HCT116 (cell line): ENCODE data around the gene ARSG. TPM values are rescaled to one million over a fixed set of nuclear protein-coding genes. Genes with fewer than 3 reads are reported as not detected.

Experiments
- ATAC-seq: fragments of 200-7000 bp; cut with Tn5 transposase; 2 replicates; pipeline ENCODE4 v1.9.1; 2020; ENCODE audit warnings: mild to moderate bottlenecking, moderate library complexity
- BruUV-seq: library from RNA; stranded (reverse); fragments of 400-500 nt; replicated peaks from 2 replicates; lab custom pipeline; 2021; lab: Mats Ljungman, UMichigan
- CTCF ChIA-PET: fragments of 300-600 bp; sonication (Branson Sonifier 250); formaldehyde crosslinking; loops from one replicate; lab custom pipeline; 2021; ENCODE audit warnings: antibody characterized with exemption; lab: Charles Lee
- POLR2A ChIA-PET: fragments of 300-600, 350-600 bp; sonication (Branson Sonifier 250); formaldehyde crosslinking; loops from one replicate; lab custom pipeline; 2021; ENCODE audit warnings: antibody characterized with exemption; lab: Charles Lee
- RAD21 ChIA-PET, 2 experiments: fragments of 300-600 bp; sonication (Branson Sonifier 250); formaldehyde crosslinking; loops; one replicate each; lab custom pipeline; 2023; ENCODE audit warnings: low total read pairs in 2 of 2; ENCODE audit not compliant: uncharacterized antibody in 2 of 2, unreplicated experiment in 2 of 2, low non-redundant PET in 1 of 2; lab: Charles Lee
- DNase-seq: peaks from one replicate; pipeline ENCODE4 v3.0.0-alpha.2; 2010; ENCODE audit warnings: low read depth, low spot score
- H2AFZ ChIP-seq: fragments of 200-600 bp; shearing (Covaris generic), sonication (generic); 2 replicates; pipeline ENCODE4 v1.6.1; 2017; ENCODE audit warnings: low read depth, mixed run types, mixed read lengths, antibody characterized with exemption, low read length; ENCODE audit not compliant: poor library complexity, severe bottlenecking
- H3K27ac ChIP-seq: 2 replicates; pipeline ENCODE4 v1.5.1; 2012; ENCODE audit warnings: low read depth, low read length
- H3K27me3 ChIP-seq: fragments of 200-600 bp; sonication (generic); 2 replicates; pipeline ENCODE4 v1.6.1; 2016; ENCODE audit warnings: mixed run types, low read length, mixed read lengths; ENCODE audit not compliant: insufficient read depth
- H3K36me3 ChIP-seq, 2 experiments: fragments of 200-500 bp in 1 of 2; fragments of 200-600 bp in 1 of 2; sonication (Bioruptor generic) in 1 of 2; sonication (generic) in 1 of 2; 2 replicates each; pipeline versions ENCODE4 v1.5.1 to v1.6.1; 2014 to 2016; ENCODE audit warnings: low read length in 2 of 2, inconsistent platforms in 1 of 2, mixed read lengths in 1 of 2, mixed run types in 1 of 2; ENCODE audit not compliant: insufficient read depth in 2 of 2, control insufficient read depth in 1 of 2
- H3K4me1 ChIP-seq, 2 experiments: fragments of 200-600 bp in 1 of 2; sonication (generic) in 1 of 2; 2 replicates each; pipeline versions ENCODE4 v1.5.1 to v1.6.1; 2012 to 2017; ENCODE audit warnings: low read length in 2 of 2, inconsistent platforms in 1 of 2, mild to moderate bottlenecking in 1 of 2, mixed read lengths in 1 of 2, mixed run types in 1 of 2, moderate library complexity in 1 of 2; ENCODE audit not compliant: insufficient read depth in 2 of 2, control insufficient read depth in 1 of 2
- H3K4me2 ChIP-seq: fragments of 200-600 bp; sonication (generic); 2 replicates; pipeline ENCODE4 v1.6.1; 2017; ENCODE audit warnings: mixed run types, low read length, mixed read lengths
- H3K4me3 ChIP-seq, 2 experiments: fragments of 200-600 bp in 1 of 2; sonication (generic) in 1 of 2; replicated peaks in 1 of 2; 2 replicates each; pipeline ENCODE4 v1.5.1; 2011 to 2016; ENCODE audit warnings: low read length in 2 of 2, control low read depth in 1 of 2, low read depth in 1 of 2, mild to moderate bottlenecking in 1 of 2, mixed read lengths in 1 of 2, mixed run types in 1 of 2
- H3K79me2 ChIP-seq: fragments of 200-600 bp; sonication (generic); 2 replicates; pipeline ENCODE4 v1.6.1; 2017; ENCODE audit warnings: mild to moderate bottlenecking, mixed run types, low read length, moderate library complexity, mixed read lengths; ENCODE audit not compliant: insufficient read depth
- H3K9ac ChIP-seq: fragments of 200-600 bp; sonication (generic); 2 replicates; pipeline ENCODE4 v1.6.1; 2016; ENCODE audit warnings: low read length, mixed read lengths
- H3K9me2 ChIP-seq: fragments of 200-600 bp; sonication (generic), shearing (Covaris generic); 2 replicates; pipeline ENCODE4 v1.6.1; 2017; ENCODE audit warnings: mixed run types, mild to moderate bottlenecking, moderate library complexity; ENCODE audit not compliant: insufficient read depth
- H3K9me3 ChIP-seq, 2 experiments: fragments of 200-500 bp in 1 of 2; fragments of 200-600 bp in 1 of 2; sonication (Bioruptor generic) in 1 of 2; sonication (generic) in 1 of 2; 2 replicates each; pipeline ENCODE4 v1.6.1; 2014 to 2017; ENCODE audit warnings: low read length in 2 of 2, mixed read lengths in 2 of 2, inconsistent platforms in 1 of 2, low read depth in 1 of 2, mild to moderate bottlenecking in 1 of 2, mixed run types in 1 of 2, moderate library complexity in 1 of 2; ENCODE audit not compliant: control insufficient read depth in 1 of 2, insufficient read depth in 1 of 2
- H4K20me1 ChIP-seq: fragments of 200-600 bp; sonication (generic), shearing (Covaris generic); 2 replicates; pipeline ENCODE4 v1.6.1; 2017; ENCODE audit warnings: mixed run types, mild to moderate bottlenecking, moderate library complexity; ENCODE audit not compliant: insufficient read depth
- ATF3 ChIP-seq: IDR thresholded peaks from 2 replicates; pipeline ENCODE4 v1.6.1; 2012
- CBX3 ChIP-seq: IDR thresholded peaks from 2 replicates; pipeline ENCODE4 v1.6.1; 2012; ENCODE audit warnings: low read depth
- CEBPB ChIP-seq: IDR thresholded peaks from 2 replicates; pipeline ENCODE4 v1.6.1; 2012; ENCODE audit warnings: low read depth
- CTCF ChIP-seq, 3 experiments: fragments of 200-600 bp in 1 of 3; sonication (generic) in 1 of 3; IDR thresholded peaks in 2 of 3; conservative IDR thresholded peaks in 1 of 3; 2 replicates each; pipeline ENCODE4 v1.5.1; 2012 to 2017; ENCODE audit warnings: low read depth in 2 of 3, low read length in 2 of 3, antibody characterized with exemption in 1 of 3, borderline replicate concordance in 1 of 3, control low read depth in 1 of 3, mild to moderate bottlenecking in 1 of 3, mixed read lengths in 1 of 3, mixed run types in 1 of 3, moderate library complexity in 1 of 3; ENCODE audit not compliant: insufficient read depth in 1 of 3
- EGR1 ChIP-seq: IDR thresholded peaks from 2 replicates; pipeline ENCODE4 v1.6.1; 2012; ENCODE audit warnings: low read depth
- ELF1 ChIP-seq: IDR thresholded peaks from 2 replicates; pipeline ENCODE4 v1.6.1; 2012; ENCODE audit warnings: low read depth, borderline replicate concordance
- EZH2phosphoT487 ChIP-seq: fragments of 200-600 bp; IDR thresholded peaks from 2 replicates; pipeline ENCODE4 v1.6.1; 2018; ENCODE audit warnings: antibody characterized with exemption, borderline replicate concordance
- FOSL1 ChIP-seq: IDR thresholded peaks from 2 replicates; pipeline ENCODE4 v1.6.1; 2012; ENCODE audit warnings: low read depth
- JUND ChIP-seq: IDR thresholded peaks from 2 replicates; pipeline ENCODE4 v1.6.1; 2012
- MAX ChIP-seq: IDR thresholded peaks from 2 replicates; pipeline ENCODE4 v1.6.1; 2012
- POLR2A ChIP-seq: IDR thresholded peaks from 2 replicates; pipeline ENCODE4 v1.7.0; 2011; ENCODE audit warnings: borderline replicate concordance; ENCODE audit not compliant: insufficient read depth, insufficient read length; ENCODE audit errors: extremely low read depth
- POLR2AphosphoS5 ChIP-seq: IDR thresholded peaks from 2 replicates; pipeline ENCODE4 v1.6.1; 2011; ENCODE audit warnings: mild to moderate bottlenecking, low read depth, low read length, moderate library complexity
- SIN3A ChIP-seq: IDR thresholded peaks from 2 replicates; pipeline ENCODE4 v1.6.1; 2012; ENCODE audit warnings: low read depth
- SP1 ChIP-seq: IDR thresholded peaks from 2 replicates; pipeline ENCODE4 v1.6.1; 2012; ENCODE audit warnings: low read depth
- TCF7L2 ChIP-seq: IDR thresholded peaks from 2 replicates; pipeline ENCODE4 v1.7.0; 2011; ENCODE audit warnings: borderline replicate concordance, inconsistent platforms; ENCODE audit not compliant: insufficient read depth, insufficient read length; ENCODE audit errors: extremely low read depth
- YY1 ChIP-seq: IDR thresholded peaks from 2 replicates; pipeline ENCODE4 v1.6.1; 2011; ENCODE audit warnings: low read length, low read depth, moderate library complexity, mild to moderate bottlenecking; ENCODE audit not compliant: insufficient replicate concordance; ENCODE audit errors: extremely low read depth
- ZBTB33 ChIP-seq: IDR thresholded peaks from 2 replicates; pipeline ENCODE4 v1.6.1; 2011; ENCODE audit warnings: mild to moderate bottlenecking, low read length, moderate library complexity; ENCODE audit not compliant: insufficient replicate concordance; ENCODE audit errors: extremely low read depth
- ZFX ChIP-seq: fragments of 450-650 bp; IDR thresholded peaks from 2 replicates; pipeline ENCODE4 v1.6.1; 2017
- ZNF274 ChIP-seq: fragments of 200-500 bp; sonication (Bioruptor generic); IDR thresholded peaks from 2 replicates; pipeline ENCODE4 v1.6.1; 2014; ENCODE audit warnings: mild to moderate bottlenecking, low read depth, low read length, inconsistent platforms
- intact Hi-C: fragments of 100-400 bp; cut with micrococcal nuclease; formaldehyde crosslinking; loops from 2 replicates; pipeline ENCODE4 v1.10.0; 2022
- total RNA-seq: library from RNA; stranded (reverse); gene quantifications from one replicate; pipeline ENCODE4 v1.2.1, GENCODE V29; 2021; ENCODE audit not compliant: unreplicated experiment

The ARSG gene
- total RNA-seq, 1 experiment from 2014 or later: 17.1 TPM

- no peaks in the 10 kb centered on the region for H3K9me3 ChIP-seq
- no peaks in the 10 kb centered on the region for H3K27me3 ChIP-seq
- H3K9ac ChIP-seq: peak overlapping the region; percentile 10
- TSS peak; percentile 42 for BruUV-seq
- H4K20me1 ChIP-seq: no peaks in the 10 kb centered on the region
- CTCF ChIA-PET: interaction anchor here (1.3 to 1.9 kb wide), 2 partner anchors 10 to 81 kb away, joined by 3 to 5 read pairs; no protein-coding TSS in a partner anchor
- no peaks in the 10 kb centered on the region for H3K36me3 ChIP-seq
- no peak overlapping the region for H2AFZ ChIP-seq
- peak overlapping the region; percentile 48 for H3K4me2 ChIP-seq
- ATAC-seq (peak; percentile 83), DNase-seq (peak; percentile 78)
- no peaks in the 10 kb centered on the region for H3K79me2 ChIP-seq
- POLR2A ChIA-PET: interaction anchor here (1.4 to 1.8 kb wide), 2 partner anchors 64 to 81 kb away, joined by 3 to 6 read pairs; no protein-coding TSS in a partner anchor
- H3K4me3 ChIP-seq: 0 out of 4 replicates have a peak overlapping the region, but pooled peaks of 1 of the 2 experiments have one; percentile 0
- intact Hi-C loops: no loop called here
- H3K4me1 ChIP-seq: peaks cover 29 to 44% of the 10 kb centered on the region in 2 experiments
- H3K9me2 ChIP-seq: no peaks in the 10 kb centered on the region
- H3K27ac ChIP-seq: peak overlapping the region; percentile 31
- RAD21 ChIA-PET: interaction anchor here (0.5 to 0.7 kb wide), 2 partner anchors 10 to 42 kb away, joined by 3 read pairs; no protein-coding TSS in a partner anchor
- no peak for TF ChIP-seq POLR2A
- TF ChIP-seq JUND: peak; percentile 73
- no peak for TF ChIP-seq EZH2phosphoT487
- TF ChIP-seq CEBPB: no peak
- peak; percentile 30; the same call in 1 of the 2 replicates for TF ChIP-seq POLR2AphosphoS5
- TF ChIP-seq CTCF (IDR thresholded peaks at IDR 0.05 in 2 of 3, conservative IDR thresholded peaks at IDR 0.05 in 1 of 3; ENCODE audit: borderline replicate concordance in 1 of 3, insufficient read depth in 1 of 3, low read depth in 2 of 3, low read length in 2 of 3): no peak
- no peak for TF ChIP-seq ZFX
- TF ChIP-seq SP1: peak; percentile 33; the same call in 1 of the 2 replicates
- peak; percentile 32; the same call in 1 of the 2 replicates for TF ChIP-seq SIN3A
- no peak for TF ChIP-seq ZBTB33
- TF ChIP-seq ELF1: no peak
- TF ChIP-seq CBX3: peak; percentile 82
- TF ChIP-seq TCF7L2: no peak
- peak; percentile 51; the same call in 1 of the 2 replicates for TF ChIP-seq MAX
- no peak for TF ChIP-seq ZNF274
- no peak for TF ChIP-seq EGR1
- TF ChIP-seq YY1: no peak
- TF ChIP-seq FOSL1: peak; percentile 64
- TF ChIP-seq ATF3: no peak
Observed at GRCh38 chr17:68318103-68318991, 27.1 kb downstream of the ARSG start.
